GM18502 (cell line): ENCODE measurements around the gene IL3RA.
"Not testable (repeated sequence)": the region's sequence is repeated elsewhere in the genome, so short reads cannot be mapped to it uniquely, and the experiment has no call there.

Source experiments
- ATAC-seq: cut with Tn5 transposase; IDR thresholded peaks from one replicate; pipeline ENCODE4 v1.9.1; 2021; ENCODE audit warnings: mild to moderate bottlenecking; ENCODE audit not compliant: unreplicated experiment, poor library complexity

Gene IL3RA

GRCh38 chrX:1336331-1336943 lies at the start of gene IL3RA:
Gene IL3RA (plus strand): TSS chrX:1336785. CDS start chrX:1341766, 4,981 bp downstream.
- ATAC-seq = peak; percentile 74

DNA sequence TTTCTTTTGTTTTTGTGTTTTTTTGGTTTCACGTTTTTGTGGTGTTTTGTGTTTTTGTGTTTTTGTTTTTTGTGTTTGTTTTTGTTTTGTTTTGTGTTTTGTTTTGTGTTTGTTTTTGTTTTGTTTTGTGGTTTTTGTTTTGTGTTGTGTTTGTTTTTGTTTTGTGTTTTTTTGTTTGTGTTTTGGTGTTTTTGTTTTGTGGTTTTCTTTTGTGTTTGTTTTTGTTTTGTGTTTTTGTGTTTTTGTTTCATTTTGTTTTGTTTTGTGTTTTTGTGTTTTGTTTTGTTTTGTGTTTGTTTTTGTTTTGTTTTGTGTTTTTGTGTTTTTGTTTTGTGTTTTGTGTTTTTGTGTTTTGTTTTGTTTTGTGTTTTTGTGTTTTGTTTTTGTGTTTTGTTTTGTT lies 47.0 kb upstream of the IL3RA start:
- no peak for ATAC-seq

- no peak for ATAC-seq
Observed at GRCh38 chrX:1291110-1291740, 45.4 kb upstream of the IL3RA start.

GRCh38 chrX:1292575-1293290 lies 43.9 kb upstream of the IL3RA start:
- ATAC-seq = no peak

DNA sequence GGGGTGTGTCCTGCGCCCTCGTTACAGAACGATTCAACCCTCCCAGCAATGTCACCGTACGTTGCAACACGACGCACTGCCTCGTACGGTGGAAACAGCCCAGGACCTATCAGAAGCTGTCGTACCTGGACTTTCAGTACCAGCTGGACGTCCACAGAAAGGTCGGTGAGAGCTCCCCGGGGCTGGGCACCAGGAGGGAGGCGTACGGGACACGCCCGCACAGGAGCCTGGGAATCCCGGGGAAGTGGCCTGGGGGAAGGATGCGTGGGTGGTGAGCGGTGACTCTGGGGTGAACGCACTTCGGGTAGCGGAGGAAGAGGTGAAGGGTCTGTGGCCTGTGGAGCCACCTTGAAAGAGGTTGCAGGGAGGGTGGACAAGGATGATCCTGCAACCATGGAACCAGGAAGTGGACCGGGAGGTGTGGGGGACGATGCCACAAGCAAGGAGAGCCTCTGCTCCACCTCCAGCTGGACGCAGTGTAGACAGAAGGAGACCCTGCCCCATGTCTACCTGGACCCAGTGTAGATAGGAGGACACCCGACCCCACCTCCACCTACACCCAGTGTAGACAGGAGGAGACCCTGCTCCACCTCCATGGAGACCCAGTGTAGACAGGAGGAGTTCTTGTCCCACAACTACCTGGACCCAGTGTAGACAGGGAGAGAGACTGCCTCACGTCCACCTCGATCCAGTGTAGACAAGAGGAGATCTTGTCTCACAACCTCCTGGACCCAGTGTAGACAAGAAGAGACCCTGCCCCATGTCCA lies 42.1 kb upstream of the IL3RA start:
- no peak for ATAC-seq

GRCh38 chrX:1295550-1295949 lies 41.0 kb upstream of the IL3RA start:
- ATAC-seq = no peak

DNA sequence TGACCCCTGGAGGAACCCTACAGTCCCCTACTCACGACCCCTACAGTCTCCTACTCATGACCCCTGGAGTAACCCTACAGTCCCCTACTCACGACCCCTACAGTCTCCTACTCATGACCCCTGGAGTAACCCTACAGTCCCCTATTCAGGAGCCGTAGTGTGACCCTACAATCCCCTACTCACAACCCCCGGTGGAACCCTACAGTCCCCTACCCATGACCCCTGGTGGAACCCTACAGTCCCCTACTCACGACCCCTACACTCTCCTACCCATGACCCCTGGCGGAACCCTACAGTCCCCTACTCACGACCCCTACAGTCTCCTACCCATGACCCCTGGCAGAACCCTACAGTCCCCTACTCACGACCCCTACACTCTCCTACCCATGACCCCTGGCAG lies 39.0 kb upstream of the IL3RA start:
- ATAC-seq = not testable (repeated sequence)

- ATAC-seq = no peak
Observed at GRCh38 chrX:1300449-1300848, 36.1 kb upstream of the IL3RA start.

- ATAC-seq = no peak
Observed at GRCh38 chrX:1305411-1305810, 31.2 kb upstream of the IL3RA start.

- ATAC-seq = no peak
Observed at GRCh38 chrX:1306909-1307625, 29.5 kb upstream of the IL3RA start.

- ATAC-seq = no peak
Observed at GRCh38 chrX:1307626-1308340, 28.8 kb upstream of the IL3RA start.

DNA sequence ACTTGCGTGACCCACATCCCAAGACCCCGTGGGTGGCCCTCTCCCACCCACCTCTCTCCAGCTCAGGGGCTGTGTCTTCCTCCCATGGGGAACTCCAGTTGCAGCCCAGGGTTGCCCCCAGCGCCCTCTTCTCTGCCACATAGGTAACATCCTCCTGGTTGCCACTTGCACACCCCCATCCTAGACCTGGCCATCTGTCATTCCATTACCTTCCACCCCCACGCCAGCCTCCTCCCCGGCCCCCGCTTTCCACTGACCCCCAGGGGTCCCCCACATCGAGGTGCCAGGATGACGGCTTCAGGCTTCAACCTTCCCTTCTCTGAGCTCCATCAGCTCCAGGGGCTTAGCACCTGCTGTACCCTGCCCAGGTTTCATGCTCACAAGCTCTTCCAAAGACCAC lies 28.1 kb upstream of the IL3RA start:
- ATAC-seq = no peak

DNA sequence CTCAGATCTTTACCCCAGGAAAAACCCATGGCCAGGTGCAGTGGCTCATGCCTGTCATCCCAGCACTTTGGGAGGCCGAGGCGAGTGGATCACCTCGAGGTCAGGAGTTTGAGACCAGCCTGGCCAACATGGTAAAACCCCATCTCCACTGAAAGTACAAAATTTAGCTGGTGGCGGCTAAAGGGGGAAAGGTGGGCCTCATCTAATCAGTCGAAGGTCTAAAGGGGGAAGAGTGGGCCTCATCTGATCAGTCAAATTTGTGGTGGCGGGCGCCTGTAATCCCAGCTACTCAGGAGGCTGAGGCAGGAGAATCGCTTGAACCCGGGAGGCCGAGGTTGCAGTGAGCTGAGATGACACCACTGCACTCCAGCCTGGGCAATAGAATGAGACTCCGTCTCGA lies 27.7 kb upstream of the IL3RA start:
- not testable (repeated sequence) for ATAC-seq

DNA sequence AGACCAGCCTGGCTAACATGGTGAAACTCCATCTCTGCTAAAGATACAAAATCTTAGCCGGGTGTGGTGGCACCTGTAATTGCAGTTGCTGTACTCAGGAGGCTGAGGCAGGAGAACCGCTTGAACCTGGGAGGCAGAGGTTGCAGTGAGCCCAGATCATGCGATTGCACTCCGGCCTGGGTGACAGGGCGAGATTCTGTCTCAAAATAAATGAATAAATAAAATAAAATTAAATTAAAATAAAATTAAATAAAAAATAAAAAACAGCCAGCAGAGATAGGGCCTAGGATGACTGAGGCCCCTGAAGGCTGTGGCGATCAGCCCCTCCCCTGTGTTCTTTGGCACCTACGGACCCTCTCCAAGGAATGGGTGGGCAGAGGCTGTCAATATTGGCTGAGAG lies 22.8 kb upstream of the IL3RA start:
- no peak for ATAC-seq

DNA sequence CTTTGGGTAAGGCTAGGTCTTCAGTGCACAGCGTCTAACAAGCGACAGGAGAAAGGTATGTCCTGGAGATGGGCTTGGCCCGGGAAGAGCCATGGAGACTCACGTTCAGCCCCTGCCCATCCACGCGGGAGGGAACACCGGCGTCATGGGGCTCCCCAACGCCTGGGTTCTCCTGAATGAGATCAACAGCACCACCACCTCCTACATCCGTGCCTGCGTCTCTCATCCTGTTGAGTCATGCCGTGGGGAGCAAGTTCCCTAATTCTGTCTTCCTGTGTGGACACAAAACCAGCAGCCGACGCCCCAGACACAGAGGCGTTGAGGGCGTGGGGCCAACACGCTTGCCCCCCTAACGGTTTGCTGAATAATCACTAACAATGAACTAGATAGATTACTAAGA lies 20.1 kb upstream of the IL3RA start:
- ATAC-seq = no peak

GRCh38 chrX:1321674-1322073 lies 14.9 kb upstream of the IL3RA start:
- ATAC-seq = no peak

DNA sequence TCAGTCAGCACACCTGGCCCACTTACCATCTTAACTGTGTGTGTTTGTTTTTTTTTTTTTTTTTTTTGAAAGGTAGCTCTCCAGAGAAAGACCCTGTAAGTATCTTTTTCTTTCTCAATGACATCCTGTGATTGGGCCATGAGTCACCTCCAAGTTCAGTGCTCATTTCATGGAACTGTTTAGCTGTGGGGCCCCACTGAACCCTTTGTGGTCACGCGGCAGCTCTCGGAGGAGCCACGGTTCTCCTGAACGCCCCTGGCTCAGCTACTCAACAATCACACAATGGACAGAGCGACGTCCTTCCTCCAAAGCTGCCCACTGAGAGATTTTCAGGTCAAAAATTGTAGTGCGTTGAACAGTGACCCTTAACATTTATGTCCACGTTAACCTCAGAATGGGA lies 14.2 kb upstream of the IL3RA start:
- ATAC-seq = no peak

DNA sequence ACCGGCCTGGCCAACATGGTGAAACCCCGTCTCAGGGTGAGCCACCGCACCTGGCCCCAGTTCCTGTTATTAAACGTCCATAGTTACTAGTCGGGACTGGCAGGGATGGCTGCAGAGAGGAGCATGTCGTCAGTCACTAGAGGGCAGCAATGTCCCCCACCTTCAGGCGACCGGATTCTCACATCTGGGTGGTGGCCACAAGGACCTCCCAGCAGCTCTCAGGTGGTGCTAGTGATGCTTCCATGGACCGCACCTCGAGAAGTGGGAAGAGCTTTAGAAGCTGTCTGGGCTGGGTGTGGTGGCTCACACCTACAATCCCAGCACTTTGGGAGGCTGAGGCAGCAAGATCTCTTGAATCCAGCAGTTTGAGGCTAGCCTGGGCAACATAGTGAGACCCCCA lies 13.3 kb upstream of the IL3RA start:
- ATAC-seq = peak; percentile 66

- ATAC-seq = no peak
Observed at GRCh38 chrX:1325515-1326116, 11.0 kb upstream of the IL3RA start.
